HG03558 (cell line): ENCODE measurements around the gene LRRC43.

Source experiments
- ATAC-seq: cut with Tn5 transposase; IDR thresholded peaks from one replicate; pipeline ENCODE4 v1.9.1; 2021; ENCODE audit warnings: moderate number of reproducible peaks; ENCODE audit not compliant: unreplicated experiment; ENCODE audit errors: extremely low read depth

The LRRC43 gene

GRCh38 chr12:122215771-122216170, 32.8 kb downstream of the LRRC43 start:
- no peak for ATAC-seq

- no peak for ATAC-seq
Measured at GRCh38 chr12:122216445-122216844, 33.5 kb downstream of the LRRC43 start.

- ATAC-seq: peak; percentile 82
Measured at GRCh38 chr12:122225683-122226365, 42.9 kb downstream of the LRRC43 start, which contains the start of gene DIABLO. Gene DIABLO (minus strand): TSS chr12:122226052. CDS start chr12:122226014, 38 bp downstream.

- ATAC-seq: no peak
Measured at GRCh38 chr12:122226366-122227125, 43.6 kb downstream of the LRRC43 start.

- no peak for ATAC-seq
Measured at GRCh38 chr12:122227341-122227740, 44.4 kb downstream of the LRRC43 start.

- no peak for ATAC-seq
Measured at GRCh38 chr12:122228092-122228491, 45.2 kb downstream of the LRRC43 start.

GRCh38 chr12:122230798-122231197, 47.9 kb downstream of the LRRC43 start:
- no peak for ATAC-seq

GRCh38 chr12:122232691-122233090, 49.8 kb downstream of the LRRC43 start:
- no peak for ATAC-seq

- ATAC-seq: no peak
Measured at GRCh38 chr12:122235741-122236140, 52.8 kb downstream of the LRRC43 start.

- no peak for ATAC-seq
Measured at GRCh38 chr12:122238861-122239260, 55.9 kb downstream of the LRRC43 start.

GRCh38 chr12:122243965-122244364, 61.0 kb downstream of the LRRC43 start:
- no peak for ATAC-seq

GRCh38 chr12:122244565-122245371, 61.8 kb downstream of the LRRC43 start:
- no peak for ATAC-seq

GRCh38 chr12:122245553-122245952, 62.6 kb downstream of the LRRC43 start:
- no peak for ATAC-seq

GRCh38 chr12:122250047-122250446, 67.1 kb downstream of the LRRC43 start:
- ATAC-seq: no peak

- ATAC-seq: no peak
Measured at GRCh38 chr12:122250536-122250935, 67.6 kb downstream of the LRRC43 start.
